ENCODE measurements around the gene P3R3URF. TPM values are rescaled to one million over a fixed set of nuclear protein-coding genes. Genes with fewer than 3 reads are reported as not detected.

Gene P3R3URF
- total and polyA plus RNA-seq, 9 of the 15 experiments (the other 6 are each of a cell fraction or from before 2014, with no cell fraction given), result not detected

- TF ChIP-seq MEIS2 (IDR thresholded peaks at IDR 0.05; ENCODE audit: partially characterized antibody), result peak; percentile 48
- peak; percentile 82 for TF ChIP-seq ATF3 (IDR thresholded peaks at IDR 0.05)
- TF ChIP-seq ATF3 (CRISPR knock-in tag; conservative IDR thresholded peaks at IDR 0.05), result peak; percentile 80; the same call in 1 of the 2 replicates
- no peak for TF ChIP-seq ZBTB26 (CRISPR knock-in tag; IDR thresholded peaks at IDR 0.05)
- no peak for TF ChIP-seq HOMEZ (CRISPR knock-in tag; IDR thresholded peaks at IDR 0.05)
- TF ChIP-seq NCOA1 (IDR thresholded peaks at IDR 0.05; ENCODE audit: low read depth), result peak; percentile 74
- TF ChIP-seq USF1 (CRISPR knock-in tag; IDR thresholded peaks at IDR 0.05), result peak; percentile 62
- TF ChIP-seq RBFOX2 (IDR thresholded peaks at IDR 0.05; ENCODE audit: low read depth, low read length), result peak; percentile 99
- peak; percentile 83; the same call in 1 of the 2 replicates for TF ChIP-seq MYC (IDR thresholded peaks at IDR 0.05; ENCODE audit: low read depth, low read length)
- peak; percentile 77; the same call in 1 of the 2 replicates for TF ChIP-seq MYC (CRISPR knock-in tag; IDR thresholded peaks at IDR 0.05; ENCODE audit: borderline replicate concordance, low read depth)
- no peak for TF ChIP-seq ZNF134 (CRISPR knock-in tag; conservative IDR thresholded peaks at IDR 0.05)
- peak; percentile 71 for TF ChIP-seq ZFX (CRISPR knock-in tag; IDR thresholded peaks at IDR 0.05)
- peak; percentile 89 for TF ChIP-seq HES1 (IDR thresholded peaks at IDR 0.05; ENCODE audit: low read depth)
- no peak; the same call in 1 of the 2 replicates for TF ChIP-seq KLF1 (tag; IDR thresholded peaks at IDR 0.05)
- TF ChIP-seq ATF7 (IDR thresholded peaks at IDR 0.05), result peak; percentile 100
- peak; percentile 72 to 100; a peak in 3 of 4 replicates for TF ChIP-seq FOXK2 (conservative IDR thresholded peaks at IDR 0.05 in 1 of 2, IDR thresholded peaks at IDR 0.05 in 1 of 2; ENCODE audit: low read depth in 2 of 2)
- TF ChIP-seq HDAC3 (IDR thresholded peaks at IDR 0.05; ENCODE audit: borderline replicate concordance, partially characterized antibody), result peak; percentile 73
Observed at GRCh38 chr1:46132529-46133180, 43.6 kb downstream of the P3R3URF start, which contains the start of gene PIK3R3 (continued).
